GM23338 (cell line): Measurements from ENCODE around the gene ZFP36.

Experiments
- CREB1 ChIP-seq: fragments of 250-450 bp; sonication (Bioruptor Pico); IDR thresholded peaks from 2 replicates; pipeline ENCODE4 v1.5.0; 2020; ENCODE audit warnings: low read depth, mild to moderate bottlenecking, moderate library complexity
- EZH2 ChIP-seq: fragments of 200-600 bp; sonication (generic); IDR thresholded peaks from one replicate; pipeline ENCODE4 v1.8.0; 2017; ENCODE audit warnings: antibody characterized with exemption, mild to moderate bottlenecking, low read depth; ENCODE audit not compliant: unreplicated experiment
- EZH2phosphoT487 ChIP-seq: fragments of 200-600 bp; sonication (generic); IDR thresholded peaks from one replicate; pipeline ENCODE4 v1.8.1; 2018; ENCODE audit warnings: antibody characterized with exemption; ENCODE audit not compliant: unreplicated experiment
- POLR2AphosphoS5 ChIP-seq: IDR thresholded peaks from 2 replicates; pipeline ENCODE4 v1.6.1; 2016; ENCODE audit warnings: antibody characterized with exemption, low read depth
- TF ChIP-seq, protein P1 (sequence below), 2 experiments: fragments of 200-600 bp in 1 of 2; sonication (generic) in 1 of 2; conservative IDR thresholded peaks; 2 replicates each; pipeline versions ENCODE4 v1.5.1 to v1.6.1; 2016 to 2017; ENCODE audit warnings: antibody characterized with exemption in 2 of 2, low read depth in 2 of 2, mild to moderate bottlenecking in 2 of 2, moderate library complexity in 1 of 2
- TF ChIP-seq, protein P2 (sequence below): IDR thresholded peaks from 2 replicates; pipeline ENCODE4 v1.6.1; 2016; ENCODE audit warnings: antibody characterized with exemption
- TF ChIP-seq, protein P3 (sequence below): IDR thresholded peaks from one replicate; pipeline ENCODE4 v1.6.1; 2018; ENCODE audit warnings: antibody characterized with exemption; ENCODE audit not compliant: unreplicated experiment

DNA sequence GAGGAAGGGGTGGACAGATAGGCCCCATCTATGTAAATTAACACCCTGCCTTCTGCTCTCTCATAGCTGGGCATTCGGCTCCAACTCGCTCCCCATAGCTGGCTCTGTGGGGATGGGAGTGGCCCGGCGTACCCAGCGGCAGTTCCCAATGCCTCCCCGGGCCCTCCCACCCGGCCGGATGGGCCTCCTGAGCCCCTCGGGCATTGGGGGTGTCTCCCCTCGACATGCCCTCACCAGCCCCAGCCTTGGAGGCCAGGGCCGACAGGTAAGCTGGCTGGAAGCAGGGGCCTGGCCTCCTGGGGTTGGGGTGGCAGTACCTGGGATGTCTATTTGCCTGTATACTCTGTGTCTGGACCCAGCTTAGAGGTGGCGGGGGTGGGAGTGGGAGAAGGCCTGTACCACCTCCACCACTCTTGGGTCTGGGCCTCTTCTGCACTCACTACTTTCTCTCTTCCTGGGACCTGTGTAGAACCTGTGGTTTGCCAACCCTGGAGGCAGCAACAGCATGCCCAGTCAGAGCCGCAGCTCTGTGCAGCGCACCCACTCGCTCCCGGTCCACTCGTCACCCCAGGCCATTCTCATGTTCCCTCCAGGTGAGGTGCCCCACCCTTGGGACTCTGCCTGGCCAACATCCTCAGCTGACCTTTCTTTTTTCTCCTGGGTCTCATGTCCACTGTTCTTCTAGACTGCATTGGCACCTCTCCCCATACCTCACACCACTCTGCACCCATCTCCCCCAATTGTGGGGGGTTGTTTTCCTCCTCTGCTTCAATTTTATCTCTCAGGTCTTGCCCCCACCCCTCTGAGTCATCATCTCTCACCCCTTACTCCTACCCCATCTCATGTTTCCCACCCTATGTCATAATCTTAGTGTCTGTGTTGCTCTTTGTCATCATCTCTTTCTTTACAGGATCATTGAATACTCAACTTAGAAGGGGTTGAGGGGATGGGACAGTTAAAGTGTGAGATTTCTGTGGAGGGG lies 25.8 kb upstream of the ZFP36 start:
- TF ChIP-seq POLR2AphosphoS5 (no peak), EZH2 (no peak), EZH2phosphoT487 (no peak), CREB1 (CRISPR knock-in tag) (no peak)
- TF ChIP-seq, protein P1, sequence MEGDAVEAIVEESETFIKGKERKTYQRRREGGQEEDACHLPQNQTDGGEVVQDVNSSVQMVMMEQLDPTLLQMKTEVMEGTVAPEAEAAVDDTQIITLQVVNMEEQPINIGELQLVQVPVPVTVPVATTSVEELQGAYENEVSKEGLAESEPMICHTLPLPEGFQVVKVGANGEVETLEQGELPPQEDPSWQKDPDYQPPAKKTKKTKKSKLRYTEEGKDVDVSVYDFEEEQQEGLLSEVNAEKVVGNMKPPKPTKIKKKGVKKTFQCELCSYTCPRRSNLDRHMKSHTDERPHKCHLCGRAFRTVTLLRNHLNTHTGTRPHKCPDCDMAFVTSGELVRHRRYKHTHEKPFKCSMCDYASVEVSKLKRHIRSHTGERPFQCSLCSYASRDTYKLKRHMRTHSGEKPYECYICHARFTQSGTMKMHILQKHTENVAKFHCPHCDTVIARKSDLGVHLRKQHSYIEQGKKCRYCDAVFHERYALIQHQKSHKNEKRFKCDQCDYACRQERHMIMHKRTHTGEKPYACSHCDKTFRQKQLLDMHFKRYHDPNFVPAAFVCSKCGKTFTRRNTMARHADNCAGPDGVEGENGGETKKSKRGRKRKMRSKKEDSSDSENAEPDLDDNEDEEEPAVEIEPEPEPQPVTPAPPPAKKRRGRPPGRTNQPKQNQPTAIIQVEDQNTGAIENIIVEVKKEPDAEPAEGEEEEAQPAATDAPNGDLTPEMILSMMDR (conservative IDR thresholded peaks at IDR 0.05; ENCODE audit: low read depth in 2 of 2): no peak
- TF ChIP-seq, protein P2, sequence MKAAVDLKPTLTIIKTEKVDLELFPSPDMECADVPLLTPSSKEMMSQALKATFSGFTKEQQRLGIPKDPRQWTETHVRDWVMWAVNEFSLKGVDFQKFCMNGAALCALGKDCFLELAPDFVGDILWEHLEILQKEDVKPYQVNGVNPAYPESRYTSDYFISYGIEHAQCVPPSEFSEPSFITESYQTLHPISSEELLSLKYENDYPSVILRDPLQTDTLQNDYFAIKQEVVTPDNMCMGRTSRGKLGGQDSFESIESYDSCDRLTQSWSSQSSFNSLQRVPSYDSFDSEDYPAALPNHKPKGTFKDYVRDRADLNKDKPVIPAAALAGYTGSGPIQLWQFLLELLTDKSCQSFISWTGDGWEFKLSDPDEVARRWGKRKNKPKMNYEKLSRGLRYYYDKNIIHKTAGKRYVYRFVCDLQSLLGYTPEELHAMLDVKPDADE: no peak
- TF ChIP-seq, protein P3, sequence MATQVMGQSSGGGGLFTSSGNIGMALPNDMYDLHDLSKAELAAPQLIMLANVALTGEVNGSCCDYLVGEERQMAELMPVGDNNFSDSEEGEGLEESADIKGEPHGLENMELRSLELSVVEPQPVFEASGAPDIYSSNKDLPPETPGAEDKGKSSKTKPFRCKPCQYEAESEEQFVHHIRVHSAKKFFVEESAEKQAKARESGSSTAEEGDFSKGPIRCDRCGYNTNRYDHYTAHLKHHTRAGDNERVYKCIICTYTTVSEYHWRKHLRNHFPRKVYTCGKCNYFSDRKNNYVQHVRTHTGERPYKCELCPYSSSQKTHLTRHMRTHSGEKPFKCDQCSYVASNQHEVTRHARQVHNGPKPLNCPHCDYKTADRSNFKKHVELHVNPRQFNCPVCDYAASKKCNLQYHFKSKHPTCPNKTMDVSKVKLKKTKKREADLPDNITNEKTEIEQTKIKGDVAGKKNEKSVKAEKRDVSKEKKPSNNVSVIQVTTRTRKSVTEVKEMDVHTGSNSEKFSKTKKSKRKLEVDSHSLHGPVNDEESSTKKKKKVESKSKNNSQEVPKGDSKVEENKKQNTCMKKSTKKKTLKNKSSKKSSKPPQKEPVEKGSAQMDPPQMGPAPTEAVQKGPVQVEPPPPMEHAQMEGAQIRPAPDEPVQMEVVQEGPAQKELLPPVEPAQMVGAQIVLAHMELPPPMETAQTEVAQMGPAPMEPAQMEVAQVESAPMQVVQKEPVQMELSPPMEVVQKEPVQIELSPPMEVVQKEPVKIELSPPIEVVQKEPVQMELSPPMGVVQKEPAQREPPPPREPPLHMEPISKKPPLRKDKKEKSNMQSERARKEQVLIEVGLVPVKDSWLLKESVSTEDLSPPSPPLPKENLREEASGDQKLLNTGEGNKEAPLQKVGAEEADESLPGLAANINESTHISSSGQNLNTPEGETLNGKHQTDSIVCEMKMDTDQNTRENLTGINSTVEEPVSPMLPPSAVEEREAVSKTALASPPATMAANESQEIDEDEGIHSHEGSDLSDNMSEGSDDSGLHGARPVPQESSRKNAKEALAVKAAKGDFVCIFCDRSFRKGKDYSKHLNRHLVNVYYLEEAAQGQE: no peak
